Left lung (tissue), 10 donors: Measurements from ENCODE around the gene CFAP251. TPM values are rescaled to one million over a fixed set of nuclear protein-coding genes. Genes with fewer than 3 reads are reported as not detected.

Experiments used
- ATAC-seq: fragments of 200-7000 bp; cut with Tn5 transposase; one replicate; pipeline ENCODE4 v1.9.1; 2020; ENCODE audit warnings: moderate library complexity
- DNase-seq, 4 donors: peaks; one replicate each; pipeline ENCODE4 v3.0.0-alpha.2; 2013 to 2020
- H3K27ac ChIP-seq, 2 donors: fragments of 200-600 bp; sonication (generic) in 1 of 2; one replicate each; pipeline versions ENCODE4 v1.5.0 to v1.8.0; 2020 to 2021
- H3K27me3 ChIP-seq, 2 donors: fragments of 200-600 bp; sonication (generic) in 1 of 2; one replicate each; pipeline versions ENCODE4 v1.5.0 to v1.8.0; 2020 to 2021
- H3K36me3 ChIP-seq, 2 donors: fragments of 200-600 bp; sonication (generic) in 1 of 2; one replicate each; pipeline versions ENCODE4 v1.5.0 to v1.8.0; 2020 to 2021
- H3K4me1 ChIP-seq, 2 donors: fragments of 200-600 bp; one replicate each; pipeline ENCODE4 v1.8.0; 2021
- H3K4me3 ChIP-seq, 2 donors: fragments of 200-600 bp; sonication (generic) in 1 of 2; one replicate each; pipeline versions ENCODE4 v1.5.0 to v1.8.0; 2020 to 2021; ENCODE audit warnings: mild to moderate bottlenecking in 1 of 2
- H3K9me3 ChIP-seq, 2 donors: fragments of 200-600 bp; sonication (generic) in 1 of 2; one replicate each; pipeline versions ENCODE4 v1.5.0 to v1.8.0; 2020 to 2021
- CTCF ChIP-seq, 2 donors: fragments of 200-600 bp; sonication (generic) in 1 of 2; IDR thresholded peaks; one replicate each; pipeline versions ENCODE4 v1.5.0 to v1.8.0; 2021; ENCODE audit warnings: antibody characterized with exemption in 2 of 2
- intact Hi-C, 2 donors: fragments of 100-400 bp; cut with DNase I; formaldehyde crosslinking; loops; one replicate each; pipeline versions ENCODE4 v1.11.2 to v1.14.2; 2022
- polyA plus RNA-seq, 6 donors: library from polyadenylated mRNA; unstranded; fragments of 120-200 nt; gene quantifications; one replicate each; pipeline ENCODE4 v1.2.1, GENCODE V29; 2013; ENCODE audit not compliant: insufficient read length in 6 of 6
- total RNA-seq, 2 donors: library from RNA; stranded (reverse); fragmentation: NEBNext Ultra II Directional; extraction: Animal tissue kit (Norgen Biotek cat#: 25700); gene quantifications; one replicate each; pipeline ENCODE4 v1.2.1, GENCODE V29; 2021
- donor health status: DM: no; HTN: yes; CAD: no.
- donor health status: DM: no; HTN: no; CAD: no.

CFAP251 gene
- total and polyA plus RNA-seq, 8 donors = 3.9 to 13.3 (median 9.4) TPM

- H3K4me3 ChIP-seq = no peak overlapping the region
- no peak for DNase-seq
- no peaks in the 10 kb centered on the region for H3K27me3 ChIP-seq
- ATAC-seq = no peak
- H3K27ac ChIP-seq = no peak overlapping the region
- H3K36me3 ChIP-seq = no peaks in the 10 kb centered on the region
- intact Hi-C loops = no loop called here
- TF ChIP-seq CTCF (IDR thresholded peaks at IDR 0.05) = no peak
- no peaks in the 10 kb centered on the region for H3K9me3 ChIP-seq
- no peaks in the 10 kb centered on the region for H3K4me1 ChIP-seq
These were observed 42.9 kb downstream of the CFAP251 start for GRCh38 chr12:121961195-121961879.

GRCh38 chr12:121963341-121964018 is 45.1 kb downstream of the CFAP251 start:
- no peak for TF ChIP-seq CTCF (IDR thresholded peaks at IDR 0.05)
- H3K27me3 ChIP-seq = no peaks in the 10 kb centered on the region
- no peak overlapping the region for H3K27ac ChIP-seq
- no peak for DNase-seq
- no peak overlapping the region for H3K4me3 ChIP-seq
- no peaks in the 10 kb centered on the region for H3K4me1 ChIP-seq
- intact Hi-C loops = no loop called here
- no peaks in the 10 kb centered on the region for H3K36me3 ChIP-seq
- no peaks in the 10 kb centered on the region for H3K9me3 ChIP-seq
- ATAC-seq = no peak

- intact Hi-C loops = no loop called here
- Histone ChIP-seq H3K27ac (no peak overlapping the region), H3K27me3 (no peaks in the 10 kb centered on the region), H3K36me3 (no peaks in the 10 kb centered on the region), H3K4me3 (no peak overlapping the region), H3K9me3 (no peaks in the 10 kb centered on the region), H3K4me1 (peaks cover 0 to 8% of the 10 kb centered on the region in 2 donors)
- DNase-seq = no peak
- no peak for TF ChIP-seq CTCF (IDR thresholded peaks at IDR 0.05)
- ATAC-seq = no peak
These were observed 46.6 kb downstream of the CFAP251 start for GRCh38 chr12:121964813-121965643.

GRCh38 chr12:121966959-121967358 is 48.6 kb downstream of the CFAP251 start:
- peaks cover 0 to 8% of the 10 kb centered on the region in 2 donors for H3K4me1 ChIP-seq
- H3K27me3 ChIP-seq = no peaks in the 10 kb centered on the region
- ATAC-seq (no peak), DNase-seq (peak in 1 of 4 donors; percentile 37)
- H3K4me3 ChIP-seq = no peak overlapping the region
- no peak for TF ChIP-seq CTCF (IDR thresholded peaks at IDR 0.05)
- no peak overlapping the region for H3K27ac ChIP-seq
- no peaks in the 10 kb centered on the region for H3K36me3 ChIP-seq
- H3K9me3 ChIP-seq = no peaks in the 10 kb centered on the region
- intact Hi-C loops = no loop called here

GRCh38 chr12:121968876-121969275 is 50.5 kb downstream of the CFAP251 start:
- TF ChIP-seq CTCF (IDR thresholded peaks at IDR 0.05) = no peak
- H3K27ac ChIP-seq = no peak overlapping the region
- intact Hi-C loops = no loop called here
- peak; percentile 66 for ATAC-seq
- H3K4me1 ChIP-seq = peaks cover 0 to 8% of the 10 kb centered on the region in 2 donors
- DNase-seq = peak in 1 of 4 donors; percentile 61
- no peaks in the 10 kb centered on the region for H3K36me3 ChIP-seq
- no peak overlapping the region for H3K4me3 ChIP-seq
- no peaks in the 10 kb centered on the region for H3K27me3 ChIP-seq
- H3K9me3 ChIP-seq = peaks cover 0 to 7% of the 10 kb centered on the region in 2 donors
